SJCRH30 (cell line): ENCODE measurements around the gene ECSCR. TPM values are rescaled to one million over a fixed set of nuclear protein-coding genes. Genes with fewer than 3 reads are reported as not detected.
A peak's percentile ranks its signal among the peaks of the same experiment; 100 is the strongest.

ENCODE experiments used
- DNase-seq, 2 experiments: peaks; one replicate each; pipeline ENCODE4 v3.0.0-alpha.2; 2015 to 2020
- H3K27ac ChIP-seq: fragments of 250-450 bp; sonication (Bioruptor Pico); 2 replicates; pipeline ENCODE4 v1.5.1; 2020; ENCODE audit warnings: mild to moderate bottlenecking, moderate library complexity
- H3K27me3 ChIP-seq: fragments of 250-450 bp; sonication (Bioruptor Pico); 2 replicates; pipeline ENCODE4 v1.5.1; 2020; ENCODE audit warnings: mild to moderate bottlenecking, moderate library complexity
- H3K36me3 ChIP-seq: fragments of 250-450 bp; sonication (Bioruptor Pico); 2 replicates; pipeline ENCODE4 v1.5.1; 2020; ENCODE audit warnings: mild to moderate bottlenecking, moderate library complexity
- H3K4me1 ChIP-seq: fragments of 250-450 bp; sonication (Bioruptor Pico); 2 replicates; pipeline ENCODE4 v1.5.1; 2020; ENCODE audit warnings: mild to moderate bottlenecking, moderate library complexity
- H3K4me3 ChIP-seq: fragments of 250-450 bp; sonication (Bioruptor Pico); 2 replicates; pipeline ENCODE4 v1.5.1; 2020; ENCODE audit warnings: mild to moderate bottlenecking, moderate library complexity
- H3K9me3 ChIP-seq: fragments of 250-450 bp; sonication (Bioruptor Pico); replicated peaks from 2 replicates; pipeline ENCODE4 v1.5.1; 2020; ENCODE audit warnings: mild to moderate bottlenecking, moderate library complexity
- total RNA-seq: library from RNA; depleted of rRNA; stranded (reverse); fragments of >200 nt; shearing (Covaris generic); gene quantifications from 2 replicates; pipeline ENCODE4 v1.2.3, GENCODE V29; 2014; rRNA removed

The ECSCR gene
- total RNA-seq, 1 experiment from 2014 or later = 0.14 TPM

GRCh38 chr5:139403418-139403786, 59.1 kb downstream of the ECSCR start:
- Histone ChIP-seq H3K4me1 (no peaks in the 10 kb centered on the region), H3K4me3 (peak overlapping the region; percentile 59), H3K27me3 (no peaks in the 10 kb centered on the region), H3K36me3 (no peaks in the 10 kb centered on the region), H3K27ac (peak overlapping the region; percentile 60), H3K9me3 (no peaks in the 10 kb centered on the region)
- DNase-seq = no peak

DNA sequence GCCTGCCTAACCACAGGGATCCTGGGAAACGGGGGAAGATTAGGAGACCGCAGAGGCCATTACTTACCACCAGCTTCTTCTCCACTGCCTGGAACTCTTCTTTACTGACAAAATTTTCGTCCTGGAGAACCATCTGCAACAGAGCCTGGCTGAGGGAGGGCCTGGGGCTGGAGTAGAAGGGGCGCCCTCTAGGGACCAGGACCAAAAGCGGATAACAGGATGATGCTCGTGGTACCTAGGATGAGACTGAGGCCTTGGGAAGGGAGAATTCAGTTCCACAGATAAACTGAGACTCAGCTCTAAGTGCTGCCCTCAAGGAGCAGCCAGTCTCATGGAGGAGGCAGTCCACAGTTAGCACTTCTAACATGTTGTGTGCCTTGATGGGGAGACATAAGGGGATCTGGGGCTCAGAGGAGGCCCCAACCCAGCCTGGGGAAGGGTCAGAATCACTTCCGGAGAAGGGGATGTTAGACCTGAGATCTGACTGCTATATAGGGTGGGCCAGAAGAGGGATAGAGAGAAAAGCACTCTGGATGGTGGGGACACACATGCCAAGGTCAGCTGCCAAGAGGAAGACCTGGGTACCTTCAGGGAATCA, 59.9 kb downstream of the ECSCR start:
- no peaks in the 10 kb centered on the region for H3K9me3 ChIP-seq
- no peak overlapping the region for H3K4me3 ChIP-seq
- no peak overlapping the region for H3K27ac ChIP-seq
- no peaks in the 10 kb centered on the region for H3K4me1 ChIP-seq
- peak; percentile 49 to 63 for DNase-seq
- no peaks in the 10 kb centered on the region for H3K36me3 ChIP-seq
- H3K27me3 ChIP-seq = no peaks in the 10 kb centered on the region

DNA sequence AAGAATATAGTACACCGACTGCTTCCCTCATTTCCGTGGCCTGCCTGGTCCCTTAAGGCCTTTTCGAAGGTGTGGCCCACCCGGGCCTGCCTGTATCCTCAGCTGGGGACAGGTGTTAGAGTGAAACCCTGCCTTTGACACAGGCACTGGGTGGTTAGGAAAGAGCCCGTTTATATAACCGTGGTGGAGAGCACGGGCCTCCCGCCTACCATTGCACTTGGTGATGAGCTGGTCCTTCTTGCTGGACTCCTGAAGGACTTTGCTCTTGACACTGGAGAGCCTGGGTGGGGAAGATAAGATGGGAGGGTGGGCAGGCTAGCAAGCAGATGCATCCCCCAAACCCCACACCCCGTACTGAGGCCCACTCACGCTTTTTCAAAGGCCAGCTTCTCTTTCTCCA, 61.0 kb downstream of the ECSCR start:
- no peaks in the 10 kb centered on the region for H3K27me3 ChIP-seq
- no peaks in the 10 kb centered on the region for H3K4me1 ChIP-seq
- no peak overlapping the region for H3K4me3 ChIP-seq
- H3K9me3 ChIP-seq = no peaks in the 10 kb centered on the region
- no peak for DNase-seq
- no peak overlapping the region for H3K27ac ChIP-seq
- no peaks in the 10 kb centered on the region for H3K36me3 ChIP-seq

GRCh38 chr5:139399501-139400121, 62.9 kb downstream of the ECSCR start:
- DNase-seq = no peak

More at GRCh38 chr5:139399501-139400121, 62.9 kb downstream of the ECSCR start:
- Histone ChIP-seq H3K4me1 (peaks cover 14% of the 10 kb centered on the region), H3K4me3 (no peak overlapping the region), H3K36me3 (no peaks in the 10 kb centered on the region), H3K27ac (no peak overlapping the region), H3K27me3 (no peaks in the 10 kb centered on the region), H3K9me3 (no peaks in the 10 kb centered on the region)

Other genes with a start within 250 kb of the ECSCR start
- gene MATR3, start 169.0 kb downstream of the ECSCR start, total RNA-seq = 588 and 629 TPM in 2 replicates
- 125 and 131 TPM in 2 replicates for gene PAIP2, start 120.9 kb downstream of the ECSCR start, total RNA-seq
- gene SLC23A1, start 79.4 kb downstream of the ECSCR start, total RNA-seq = not detected in 2 replicates
- 0.24 TPM in 1 of 2 replicates, not detected in the other for gene MZB1, start 72.8 kb downstream of the ECSCR start, total RNA-seq
- 0.38 and 0.59 TPM in 2 replicates for gene PROB1, start 67.6 kb downstream of the ECSCR start, total RNA-seq
- gene SPATA24, start 58.7 kb downstream of the ECSCR start, total RNA-seq = 8.2 and 8.8 TPM in 2 replicates
- gene DNAJC18, start 23.2 kb downstream of the ECSCR start, total RNA-seq = 19.7 and 19.8 TPM in 2 replicates
- gene SMIM33, start 8.3 kb upstream of the ECSCR start, total RNA-seq = not detected in 2 replicates
- 13.2 and 15.0 TPM in 2 replicates for gene STING1, start 20.0 kb upstream of the ECSCR start, total RNA-seq
- 101 and 106 TPM in 2 replicates for gene UBE2D2, start 98.6 kb upstream of the ECSCR start, total RNA-seq
- 76.8 and 81.4 TPM in 2 replicates for gene CXXC5, start 185.6 kb upstream of the ECSCR start, total RNA-seq